ENCODE data around the gene C1orf159. TPM values are rescaled to one million over a fixed set of nuclear protein-coding genes. Genes with fewer than 3 reads are reported as not detected.

The C1orf159 gene
- total and polyA plus RNA-seq, 7 donors, result 1.5 to 6.7 (median 3.5) TPM

- Histone ChIP-seq H3K9me3 (no peaks in the 10 kb centered on the region), H3K4me3 (no peak overlapping the region), H3K27ac (no peak overlapping the region), H3K36me3 (ENCODE audit: insufficient read depth in 1 of 2, low read depth in 1 of 2) (no peaks in the 10 kb centered on the region), H3K4me1 (no peaks in the 10 kb centered on the region), H3K27me3 (ENCODE audit: insufficient read depth in 3 of 3, low read length in 2 of 3) (no peaks in the 10 kb centered on the region)
- no peak for TF ChIP-seq CTCF (IDR thresholded peaks at IDR 0.05)
- DNase-seq (no peak), ATAC-seq (no peak)
- intact Hi-C loops (cut with DNase I), result no loop called here
- WGBS, 3 donors, result 93 to 95% (median 93%) methylated on average over 21 to 22 of the region's 22 CpGs
Measured at GRCh38 chr1:1089731-1090423, 26.0 kb downstream of the C1orf159 start.

GRCh38 chr1:1088801-1089680 is 26.8 kb downstream of the C1orf159 start:
- intact Hi-C loops (cut with DNase I), result no loop called here
- 89 to 96% (median 93%) methylated on average over 43 to 46 of the region's 46 CpGs for WGBS, 3 donors
- ATAC-seq (no peak), DNase-seq (no peak)
- no peaks in the 10 kb centered on the region for H3K36me3 ChIP-seq (ENCODE audit: insufficient read depth in 1 of 2, low read depth in 1 of 2)
- H3K27ac ChIP-seq, result no peak overlapping the region
- H3K4me1 ChIP-seq, result no peaks in the 10 kb centered on the region
- no peaks in the 10 kb centered on the region for H3K27me3 ChIP-seq (ENCODE audit: insufficient read depth in 3 of 3, low read length in 2 of 3)
- H3K4me3 ChIP-seq, result no peak overlapping the region
- no peak for TF ChIP-seq CTCF (IDR thresholded peaks at IDR 0.05)
- no peaks in the 10 kb centered on the region for H3K9me3 ChIP-seq

GRCh38 chr1:1088029-1088800 is 27.7 kb downstream of the C1orf159 start:
- 91 to 92% (median 92%) methylated on average over 32 to 38 of the region's 39 CpGs for WGBS, 3 donors
- no peak for TF ChIP-seq CTCF (IDR thresholded peaks at IDR 0.05)
- Histone ChIP-seq H3K27me3 (ENCODE audit: insufficient read depth in 3 of 3, low read length in 2 of 3) (no peaks in the 10 kb centered on the region), H3K9me3 (no peaks in the 10 kb centered on the region), H3K4me1 (no peaks in the 10 kb centered on the region), H3K27ac (no peak overlapping the region), H3K36me3 (ENCODE audit: insufficient read depth in 1 of 2, low read depth in 1 of 2) (no peaks in the 10 kb centered on the region), H3K4me3 (no peak overlapping the region)
- intact Hi-C loops (cut with DNase I), result no loop called here
- ATAC-seq (no peak), DNase-seq (peak; percentile 13 to 49)

- intact Hi-C loops (cut with DNase I), result no loop called here
Measured at GRCh38 chr1:1087351-1088028, 28.4 kb downstream of the C1orf159 start.

More at GRCh38 chr1:1087351-1088028, 28.4 kb downstream of the C1orf159 start:
- Histone ChIP-seq H3K27ac (no peak overlapping the region), H3K4me1 (no peaks in the 10 kb centered on the region), H3K27me3 (ENCODE audit: insufficient read depth in 3 of 3, low read length in 2 of 3) (no peaks in the 10 kb centered on the region), H3K4me3 (no peak overlapping the region), H3K36me3 (ENCODE audit: insufficient read depth in 1 of 2, low read depth in 1 of 2) (no peaks in the 10 kb centered on the region), H3K9me3 (no peaks in the 10 kb centered on the region)
- TF ChIP-seq CTCF (IDR thresholded peaks at IDR 0.05), result no peak
- 77 to 82% (median 80%) methylated on average over 38 of the region's 38 CpGs for WGBS, 3 donors
- ATAC-seq (no peak), DNase-seq (no peak)
